Hepatocyte (in vitro differentiated cells): ENCODE data around the gene KLRC1.

Experiments used
- EZH2phosphoT487 ChIP-seq: fragments of 200-600 bp; sonication (generic); IDR thresholded peaks from one replicate; pipeline ENCODE4 v1.6.1; 2018; ENCODE audit warnings: antibody characterized with exemption, mild to moderate bottlenecking, low read depth, moderate library complexity; ENCODE audit not compliant: unreplicated experiment, severe bottlenecking
- TF ChIP-seq, protein P1 (sequence below): fragments of 200-600 bp; sonication (generic); IDR thresholded peaks from 2 replicates; pipeline ENCODE4 v1.5.1; 2016; ENCODE audit warnings: antibody characterized with exemption, mild to moderate bottlenecking; ENCODE audit not compliant: poor library complexity

GRCh38 chr12:10457760-10458159 lies 4.6 kb upstream of the KLRC1 start:
- TF ChIP-seq, protein P1, sequence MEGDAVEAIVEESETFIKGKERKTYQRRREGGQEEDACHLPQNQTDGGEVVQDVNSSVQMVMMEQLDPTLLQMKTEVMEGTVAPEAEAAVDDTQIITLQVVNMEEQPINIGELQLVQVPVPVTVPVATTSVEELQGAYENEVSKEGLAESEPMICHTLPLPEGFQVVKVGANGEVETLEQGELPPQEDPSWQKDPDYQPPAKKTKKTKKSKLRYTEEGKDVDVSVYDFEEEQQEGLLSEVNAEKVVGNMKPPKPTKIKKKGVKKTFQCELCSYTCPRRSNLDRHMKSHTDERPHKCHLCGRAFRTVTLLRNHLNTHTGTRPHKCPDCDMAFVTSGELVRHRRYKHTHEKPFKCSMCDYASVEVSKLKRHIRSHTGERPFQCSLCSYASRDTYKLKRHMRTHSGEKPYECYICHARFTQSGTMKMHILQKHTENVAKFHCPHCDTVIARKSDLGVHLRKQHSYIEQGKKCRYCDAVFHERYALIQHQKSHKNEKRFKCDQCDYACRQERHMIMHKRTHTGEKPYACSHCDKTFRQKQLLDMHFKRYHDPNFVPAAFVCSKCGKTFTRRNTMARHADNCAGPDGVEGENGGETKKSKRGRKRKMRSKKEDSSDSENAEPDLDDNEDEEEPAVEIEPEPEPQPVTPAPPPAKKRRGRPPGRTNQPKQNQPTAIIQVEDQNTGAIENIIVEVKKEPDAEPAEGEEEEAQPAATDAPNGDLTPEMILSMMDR: no peak
- no peak for TF ChIP-seq EZH2phosphoT487
